HepG2 (cell line): ENCODE data around the gene B4GALT7. TPM values are rescaled to one million over a fixed set of nuclear protein-coding genes. Genes with fewer than 3 reads are reported as not detected.

Experiments used
- FOXK1 ChIP-seq: sonication (generic); formaldehyde crosslinking; IDR thresholded peaks from 2 replicates; pipeline ENCODE4 v1.4.0; 2020; ENCODE audit warnings: low read depth, missing genetic modification reagents, borderline replicate concordance
- GABPB1 ChIP-seq: IDR thresholded peaks from 2 replicates; pipeline ENCODE4 v1.6.1; 2016; ENCODE audit warnings: mild to moderate bottlenecking, missing genetic modification reagents, moderate library complexity, missing compliant biosample characterization
- HOXD1 ChIP-seq: sonication (generic); formaldehyde crosslinking; IDR thresholded peaks from 2 replicates; pipeline ENCODE4 v1.5.0; 2020; ENCODE audit warnings: missing genetic modification reagents
- NAIF1 ChIP-seq: sonication (generic); formaldehyde crosslinking; IDR thresholded peaks from 2 replicates; pipeline ENCODE4 v1.5.0; 2020; ENCODE audit warnings: mild to moderate bottlenecking, missing genetic modification reagents, borderline replicate concordance
- NR2F1 ChIP-seq, 2 experiments: fragments of 450-650 bp in 1 of 2; formaldehyde crosslinking in 1 of 2; IDR thresholded peaks; 2 replicates each; pipeline versions ENCODE4 v1.5.0 to v1.6.1; 2016 to 2020; ENCODE audit warnings: mild to moderate bottlenecking in 1 of 2, missing compliant biosample characterization in 1 of 2, missing genetic modification reagents in 1 of 2, moderate library complexity in 1 of 2
- PHB2 ChIP-seq: fragments of 450-650 bp; IDR thresholded peaks from 2 replicates; pipeline ENCODE4 v1.6.1; 2018; ENCODE audit not compliant: partially characterized antibody
- RFXAP ChIP-seq: sonication (generic); formaldehyde crosslinking; IDR thresholded peaks from 2 replicates; pipeline ENCODE4 v1.4.0; 2020; ENCODE audit warnings: missing genetic modification reagents, borderline replicate concordance
- RXRA ChIP-seq: sonication (generic); formaldehyde crosslinking; IDR thresholded peaks from 2 replicates; pipeline ENCODE4 v1.5.1; 2020; ENCODE audit warnings: missing genetic modification reagents
- SRSF1 ChIP-seq: fragments of 200-400 bp; formaldehyde crosslinking; optimal IDR thresholded peaks from 2 replicates; pipeline ENCODE3; 2017; ENCODE audit warnings: mild to moderate bottlenecking, low read depth, low read length, moderate library complexity
- ZNF207 ChIP-seq: fragments of 450-650 bp; IDR thresholded peaks from 2 replicates; pipeline ENCODE4 v1.6.1; 2016; ENCODE audit warnings: antibody characterized with exemption, borderline replicate concordance
- ZNF326 ChIP-seq: sonication (generic); formaldehyde crosslinking; IDR thresholded peaks from 2 replicates; pipeline ENCODE4 v1.4.0; 2020; ENCODE audit warnings: missing genetic modification reagents, borderline replicate concordance
- ZNF431 ChIP-seq: sonication (generic); formaldehyde crosslinking; IDR thresholded peaks from 2 replicates; pipeline ENCODE4 v1.9.0; 2022; ENCODE audit warnings: missing genetic modification reagents, low read depth, mild to moderate bottlenecking, borderline replicate concordance
- ZNF530 ChIP-seq: sonication (generic); formaldehyde crosslinking; IDR thresholded peaks from 2 replicates; pipeline ENCODE4 v1.5.0; 2020; ENCODE audit warnings: low read depth, mild to moderate bottlenecking, missing genetic modification reagents
- ZNF644 ChIP-seq: IDR thresholded peaks from 2 replicates; pipeline ENCODE4 v1.6.1; 2016; ENCODE audit warnings: low read depth
- ZNF709 ChIP-seq: sonication (generic); formaldehyde crosslinking; IDR thresholded peaks from 2 replicates; pipeline ENCODE4 v1.5.0; 2020; ENCODE audit warnings: mild to moderate bottlenecking, missing genetic modification reagents
- ZNF891 ChIP-seq: sonication (generic); formaldehyde crosslinking; IDR thresholded peaks from 2 replicates; pipeline ENCODE4 v1.5.0; 2020; ENCODE audit warnings: mild to moderate bottlenecking, missing genetic modification reagents
- polyA plus RNA-seq, 8 experiments: library from polyadenylated mRNA; depleted of rRNA in 3 of 8; stranded (reverse) in 7 of 8; unstranded in 1 of 8; fragments of >200 nt; fragmentation: Illumina TruSeq in 4 of 8; extraction: Trizol in 4 of 8; gene quantifications; 2 replicates each; pipeline versions ENCODE4 v1.2.1 to v1.2.3, GENCODE V29; 2011 to 2016; ENCODE audit warnings: low read depth in 4 of 8, missing spikeins in 1 of 8, mixed read lengths in 1 of 8; ENCODE audit not compliant: insufficient read depth in 1 of 8
- total RNA-seq, 5 experiments: library from RNA; depleted of rRNA; stranded (reverse); fragments of >200 nt; fragmentation: Illumina TruSeq; extraction: Trizol; gene quantifications; 2 replicates each; pipeline ENCODE4 v1.2.3, GENCODE V29; 2016; ENCODE audit warnings: low read depth in 1 of 5
- TF ChIP-seq, protein P1 (sequence below): sonication (generic); formaldehyde crosslinking; IDR thresholded peaks from 2 replicates; pipeline ENCODE4 v1.5.1; 2020; ENCODE audit warnings: missing genetic modification reagents, mild to moderate bottlenecking, borderline replicate concordance
- TF ChIP-seq, protein P2 (sequence below): sonication (generic); formaldehyde crosslinking; IDR thresholded peaks from 2 replicates; pipeline ENCODE4 v1.4.0; 2020; ENCODE audit warnings: mild to moderate bottlenecking, missing genetic modification reagents
- TF ChIP-seq, protein P3 (sequence below): sonication (generic); formaldehyde crosslinking; IDR thresholded peaks from 2 replicates; pipeline ENCODE4 v1.8.0; 2022; ENCODE audit warnings: missing genetic modification reagents, mild to moderate bottlenecking, inconsistent platforms, borderline replicate concordance
- TF ChIP-seq, protein P4 (sequence below): sonication (generic); formaldehyde crosslinking; IDR thresholded peaks from 2 replicates; pipeline ENCODE4 v1.5.1; 2020; ENCODE audit warnings: missing genetic modification reagents, mild to moderate bottlenecking, borderline replicate concordance

B4GALT7 gene
- total and polyA plus RNA-seq, 2 of the 13 experiments (the other 11 are each of a cell fraction or from before 2014, with no cell fraction given), result 16.4 to 20.5 TPM

GRCh38 chr5:177599731-177600507 is at the start of gene B4GALT7 (continued):
- TF ChIP-seq, protein P1, sequence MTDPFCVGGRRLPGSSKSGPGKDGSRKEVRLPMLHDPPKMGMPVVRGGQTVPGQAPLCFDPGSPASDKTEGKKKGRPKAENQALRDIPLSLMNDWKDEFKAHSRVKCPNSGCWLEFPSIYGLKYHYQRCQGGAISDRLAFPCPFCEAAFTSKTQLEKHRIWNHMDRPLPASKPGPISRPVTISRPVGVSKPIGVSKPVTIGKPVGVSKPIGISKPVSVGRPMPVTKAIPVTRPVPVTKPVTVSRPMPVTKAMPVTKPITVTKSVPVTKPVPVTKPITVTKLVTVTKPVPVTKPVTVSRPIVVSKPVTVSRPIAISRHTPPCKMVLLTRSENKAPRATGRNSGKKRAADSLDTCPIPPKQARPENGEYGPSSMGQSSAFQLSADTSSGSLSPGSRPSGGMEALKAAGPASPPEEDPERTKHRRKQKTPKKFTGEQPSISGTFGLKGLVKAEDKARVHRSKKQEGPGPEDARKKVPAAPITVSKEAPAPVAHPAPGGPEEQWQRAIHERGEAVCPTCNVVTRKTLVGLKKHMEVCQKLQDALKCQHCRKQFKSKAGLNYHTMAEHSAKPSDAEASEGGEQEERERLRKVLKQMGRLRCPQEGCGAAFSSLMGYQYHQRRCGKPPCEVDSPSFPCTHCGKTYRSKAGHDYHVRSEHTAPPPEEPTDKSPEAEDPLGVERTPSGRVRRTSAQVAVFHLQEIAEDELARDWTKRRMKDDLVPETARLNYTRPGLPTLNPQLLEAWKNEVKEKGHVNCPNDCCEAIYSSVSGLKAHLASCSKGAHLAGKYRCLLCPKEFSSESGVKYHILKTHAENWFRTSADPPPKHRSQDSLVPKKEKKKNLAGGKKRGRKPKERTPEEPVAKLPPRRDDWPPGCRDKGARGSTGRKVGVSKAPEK (CRISPR knock-in tag), result no peak
- TF ChIP-seq ZNF709 (CRISPR knock-in tag) (peak; percentile 68; the same call in 1 of the 2 replicates), ZNF431 (CRISPR knock-in tag) (peak; percentile 68; the same call in 1 of the 2 replicates), SRSF1 (peak; percentile 76), FOXK1 (CRISPR knock-in tag) (peak; percentile 41; the same call in 1 of the 2 replicates), RFXAP (peak; percentile 63; the same call in 1 of the 2 replicates), RXRA (CRISPR knock-in tag) (peak; percentile 8; the same call in 1 of the 2 replicates), PHB2 (no peak), NR2F1 (CRISPR knock-in tag; IDR thresholded peaks at IDR 0.05) (no peak), ZNF644 (no peak), ZNF326 (CRISPR knock-in tag) (no peak), GABPB1 (peak; percentile 91), ZNF207 (no peak), HOXD1 (CRISPR knock-in tag) (no peak), ZNF891 (CRISPR knock-in tag) (no peak; the same call in 1 of the 2 replicates), NAIF1 (CRISPR knock-in tag) (no peak), ZNF530 (CRISPR knock-in tag) (no peak)
- TF ChIP-seq, protein P2, sequence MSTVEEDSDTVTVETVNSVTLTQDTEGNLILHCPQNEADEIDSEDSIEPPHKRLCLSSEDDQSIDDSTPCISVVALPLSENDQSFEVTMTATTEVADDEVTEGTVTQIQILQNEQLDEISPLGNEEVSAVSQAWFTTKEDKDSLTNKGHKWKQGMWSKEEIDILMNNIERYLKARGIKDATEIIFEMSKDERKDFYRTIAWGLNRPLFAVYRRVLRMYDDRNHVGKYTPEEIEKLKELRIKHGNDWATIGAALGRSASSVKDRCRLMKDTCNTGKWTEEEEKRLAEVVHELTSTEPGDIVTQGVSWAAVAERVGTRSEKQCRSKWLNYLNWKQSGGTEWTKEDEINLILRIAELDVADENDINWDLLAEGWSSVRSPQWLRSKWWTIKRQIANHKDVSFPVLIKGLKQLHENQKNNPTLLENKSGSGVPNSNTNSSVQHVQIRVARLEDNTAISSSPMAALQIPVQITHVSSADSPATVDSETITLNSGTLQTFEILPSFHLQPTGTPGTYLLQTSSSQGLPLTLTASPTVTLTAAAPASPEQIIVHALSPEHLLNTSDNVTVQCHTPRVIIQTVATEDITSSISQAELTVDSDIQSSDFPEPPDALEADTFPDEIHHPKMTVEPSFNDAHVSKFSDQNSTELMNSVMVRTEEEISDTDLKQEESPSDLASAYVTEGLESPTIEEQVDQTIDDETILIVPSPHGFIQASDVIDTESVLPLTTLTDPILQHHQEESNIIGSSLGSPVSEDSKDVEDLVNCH (CRISPR knock-in tag), result no peak
- TF ChIP-seq, protein P3, sequence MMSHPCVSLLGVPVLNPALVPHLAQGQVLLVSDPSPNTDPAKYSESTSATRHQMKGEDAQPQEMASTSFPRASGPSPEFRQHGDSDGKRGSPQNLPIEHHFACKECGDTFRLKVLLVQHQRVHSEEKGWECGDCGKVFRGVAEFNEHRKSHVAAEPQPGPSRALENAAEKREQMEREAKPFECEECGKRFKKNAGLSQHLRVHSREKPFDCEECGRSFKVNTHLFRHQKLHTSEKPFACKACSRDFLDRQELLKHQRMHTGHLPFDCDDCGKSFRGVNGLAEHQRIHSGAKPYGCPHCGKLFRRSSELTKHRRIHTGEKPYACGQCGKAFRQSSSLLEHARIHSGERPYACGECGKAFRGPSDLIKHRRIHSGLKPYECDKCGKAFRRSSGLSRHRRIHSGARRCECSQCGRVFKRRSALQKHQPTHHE (CRISPR knock-in tag), result peak; percentile 5; the same call in 1 of the 2 replicates
- TF ChIP-seq, protein P4, sequence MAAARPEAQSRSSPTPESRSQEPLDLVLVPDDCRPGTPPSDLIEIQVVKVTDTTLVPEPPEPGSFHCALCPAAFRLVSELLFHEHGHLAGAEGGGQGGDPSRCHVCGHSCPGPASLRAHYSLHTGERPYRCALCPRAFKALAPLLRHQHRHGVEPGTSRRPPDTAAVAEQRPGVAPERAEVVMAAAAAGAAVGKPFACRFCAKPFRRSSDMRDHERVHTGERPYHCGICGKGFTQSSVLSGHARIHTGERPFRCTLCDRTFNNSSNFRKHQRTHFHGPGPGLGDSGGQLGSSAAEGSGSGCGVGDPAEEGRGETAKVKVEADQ (CRISPR knock-in tag), result no peak; the same call in 1 of the 2 replicates
